Measurements from ENCODE around the gene DCST1.
A peak's percentile ranks its signal among the peaks of the same experiment; 100 is the strongest.

The DCST1 gene

GRCh38 chr1:155017041-155017945 is 16.3 kb upstream of the DCST1 start:
- ChIA-PET CTCF (interaction anchor here (0.6 to 4.3 kb wide), 25 partner anchors 9 to 291 kb away, joined by 3 to 45 read pairs (median 4); partner anchors contain the start of genes DCST1, DCST2, EFNA3 and FLAD1), POLR2A (interaction anchor here (0.6 to 5.3 kb wide), 14 partner anchors 8 to 56 kb away, joined by 3 to 43 read pairs (median 4); partner anchors contain the start of genes ADAM15, LENEP and SHC1)
- 0 out of 2 replicates have a peak, but pooled peaks have one; percentile 65 for TF ChIP-seq HDGF (IDR thresholded peaks at IDR 0.05; ENCODE audit: borderline replicate concordance)
- TF ChIP-seq FOXM1 (IDR thresholded peaks at IDR 0.05; ENCODE audit: borderline replicate concordance) = no peak
- DNase-seq (ENCODE audit: extremely low spot score) = peak; percentile 93

- DNase-seq (ENCODE audit: extremely low spot score) = no peak
- ChIA-PET POLR2A (interaction anchor here (0.6 to 5.3 kb wide), 11 partner anchors 9 to 48 kb away, joined by 3 to 43 read pairs (median 5); partner anchors contain the start of genes ADAM15, LENEP and SHC1), CTCF (interaction anchor here (0.6 to 4.3 kb wide), 24 partner anchors 8 to 290 kb away, joined by 3 to 45 read pairs (median 4); partner anchors contain the start of genes DCST1, DCST2, EFNA3 and FLAD1)
- TF ChIP-seq NFRKB (IDR thresholded peaks at IDR 0.05) = no peak
- no peak for TF ChIP-seq ARNT (IDR thresholded peaks at IDR 0.05)
- no peak for TF ChIP-seq FOXA1 (IDR thresholded peaks at IDR 0.05)
- TF ChIP-seq TARDBP (IDR thresholded peaks at IDR 0.05) = no peak
- no peak for TF ChIP-seq L3MBTL2 (conservative IDR thresholded peaks at IDR 0.05)
- TF ChIP-seq ELF4 (IDR thresholded peaks at IDR 0.05) = no peak
- no peak for TF ChIP-seq BHLHE40 (IDR thresholded peaks at IDR 0.05; ENCODE audit: borderline replicate concordance)
These were observed 15.7 kb upstream of the DCST1 start for GRCh38 chr1:155017946-155018316.

GRCh38 chr1:155018617-155019348 is 14.8 kb upstream of the DCST1 start:
- CTCF ChIA-PET = interaction anchor here (0.8 to 1.8 kb wide), 4 partner anchors 9 to 58 kb away, joined by 3 to 12 read pairs (median 4); partner anchors contain the start of genes DCST1 and DCST2
- POLR2A ChIA-PET = interaction anchor here (0.9 to 5.3 kb wide), 5 partner anchors 18 to 82 kb away, joined by 3 to 43 read pairs (median 3); partner anchors contain the start of gene PMVK
- DNase-seq (ENCODE audit: extremely low spot score) = no peak
- TF ChIP-seq BHLHE40 (IDR thresholded peaks at IDR 0.05; ENCODE audit: borderline replicate concordance) (no peak), SUZ12 (IDR thresholded peaks at IDR 0.05) (no peak), PKNOX1 (IDR thresholded peaks at IDR 0.05) (no peak), ELF4 (IDR thresholded peaks at IDR 0.05) (no peak), CTBP1 (IDR thresholded peaks at IDR 0.05; ENCODE audit: borderline replicate concordance) (no peak), FOXA1 (IDR thresholded peaks at IDR 0.05) (no peak), ARNT (IDR thresholded peaks at IDR 0.05) (no peak), TARDBP (IDR thresholded peaks at IDR 0.05) (no peak), SP1 (IDR thresholded peaks at IDR 0.05) (no peak), ZNF384 (IDR thresholded peaks at IDR 0.05) (no peak), FOXM1 (IDR thresholded peaks at IDR 0.05; ENCODE audit: borderline replicate concordance) (no peak), HDGF (IDR thresholded peaks at IDR 0.05; ENCODE audit: borderline replicate concordance) (no peak), FOXK2 (IDR thresholded peaks at IDR 0.05) (no peak), NFRKB (IDR thresholded peaks at IDR 0.05) (no peak), L3MBTL2 (conservative IDR thresholded peaks at IDR 0.05) (no peak), LEF1 (IDR thresholded peaks at IDR 0.05; ENCODE audit: borderline replicate concordance) (no peak)

- POLR2A ChIA-PET = interaction anchor here (0.9 to 1.4 kb wide), 4 partner anchors 19 to 83 kb away, joined by 3 read pairs; partner anchors contain the start of gene PMVK
- no peak for TF ChIP-seq BHLHE40 (IDR thresholded peaks at IDR 0.05; ENCODE audit: borderline replicate concordance)
- no peak for TF ChIP-seq CTBP1 (IDR thresholded peaks at IDR 0.05; ENCODE audit: borderline replicate concordance)
- no peak for TF ChIP-seq NFRKB (IDR thresholded peaks at IDR 0.05)
- no peak for TF ChIP-seq L3MBTL2 (conservative IDR thresholded peaks at IDR 0.05)
- TF ChIP-seq PKNOX1 (IDR thresholded peaks at IDR 0.05) = no peak
- no peak for TF ChIP-seq FOXK2 (IDR thresholded peaks at IDR 0.05)
- TF ChIP-seq SP1 (IDR thresholded peaks at IDR 0.05) = no peak
- no peak for TF ChIP-seq LEF1 (IDR thresholded peaks at IDR 0.05; ENCODE audit: borderline replicate concordance)
- TF ChIP-seq ZNF384 (IDR thresholded peaks at IDR 0.05) = no peak
- no peak for TF ChIP-seq FOXA1 (IDR thresholded peaks at IDR 0.05)
- TF ChIP-seq ARNT (IDR thresholded peaks at IDR 0.05) = no peak
- no peak for DNase-seq (ENCODE audit: extremely low spot score)
- CTCF ChIA-PET = interaction anchor here (0.8 to 1.1 kb wide), 2 partner anchors 31 to 59 kb away, joined by 3 read pairs; partner anchors contain the start of gene ADAM15
These were observed 14.0 kb upstream of the DCST1 start for GRCh38 chr1:155019377-155020245.

GRCh38 chr1:155022136-155022926 is 11.3 kb upstream of the DCST1 start:
- CTCF ChIA-PET = interaction anchor here (1.4 kb wide), 1 partner anchor 22 kb away, joined by 4 read pairs; no protein-coding TSS in a partner anchor
- TF ChIP-seq BHLHE40 (IDR thresholded peaks at IDR 0.05; ENCODE audit: borderline replicate concordance) (no peak), SUZ12 (IDR thresholded peaks at IDR 0.05) (no peak), FOXM1 (IDR thresholded peaks at IDR 0.05; ENCODE audit: borderline replicate concordance) (no peak), FOXA1 (IDR thresholded peaks at IDR 0.05) (no peak), L3MBTL2 (conservative IDR thresholded peaks at IDR 0.05) (no peak)
- POLR2A ChIA-PET = interaction anchor here (1.2 kb wide), 1 partner anchor 24 kb away, joined by 4 read pairs; no protein-coding TSS in a partner anchor
- no peak for DNase-seq (ENCODE audit: extremely low spot score)

All from HEK293T (cell line).